GM18870 (cell line): Measurements from ENCODE around the gene CHPF2.

ENCODE experiments used
- ATAC-seq: cut with Tn5 transposase; IDR thresholded peaks from one replicate; pipeline ENCODE4 v1.9.1; 2021; ENCODE audit warnings: moderate library complexity; ENCODE audit not compliant: unreplicated experiment

Gene CHPF2

DNA sequence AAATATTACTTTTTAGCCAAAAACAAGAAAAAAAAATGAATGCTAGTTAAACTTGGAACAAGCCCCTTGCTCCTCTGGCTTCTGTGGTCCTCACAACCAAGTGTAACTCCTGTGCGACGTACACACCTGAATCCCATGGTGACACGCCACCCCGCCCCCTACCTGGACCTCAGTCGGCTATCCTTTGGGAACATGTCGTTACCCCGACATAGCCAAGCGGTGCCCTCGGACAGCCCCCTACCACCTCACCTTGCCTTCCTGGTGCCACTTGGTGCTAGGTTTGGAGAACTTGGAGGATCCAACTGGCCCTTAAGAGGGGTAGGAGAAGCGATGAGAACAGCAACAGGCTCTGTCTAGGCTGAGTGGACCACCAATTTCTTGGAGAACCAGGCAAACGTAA is 28.2 kb downstream of the CHPF2 start:
- ATAC-seq: no peak

DNA sequence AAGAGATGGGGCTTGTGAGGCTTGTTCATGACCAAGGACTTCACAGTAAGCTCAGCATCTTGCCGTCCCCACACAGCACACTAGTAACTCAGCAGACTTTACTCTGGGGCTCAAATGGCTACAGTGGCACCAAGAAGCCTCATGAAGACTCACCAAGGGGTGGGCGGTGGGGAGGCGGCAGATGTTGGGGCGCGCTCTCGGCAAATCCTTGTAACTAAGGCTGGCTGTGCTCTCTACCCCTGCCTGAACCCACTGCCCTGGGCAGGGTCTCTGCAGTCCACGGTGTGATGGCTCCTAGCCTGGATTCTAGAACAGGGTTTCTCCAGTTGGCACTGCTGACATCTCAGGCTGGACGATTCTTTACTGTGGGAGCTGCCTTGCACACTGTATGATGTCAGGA is 28.6 kb downstream of the CHPF2 start:
- no peak for ATAC-seq

DNA sequence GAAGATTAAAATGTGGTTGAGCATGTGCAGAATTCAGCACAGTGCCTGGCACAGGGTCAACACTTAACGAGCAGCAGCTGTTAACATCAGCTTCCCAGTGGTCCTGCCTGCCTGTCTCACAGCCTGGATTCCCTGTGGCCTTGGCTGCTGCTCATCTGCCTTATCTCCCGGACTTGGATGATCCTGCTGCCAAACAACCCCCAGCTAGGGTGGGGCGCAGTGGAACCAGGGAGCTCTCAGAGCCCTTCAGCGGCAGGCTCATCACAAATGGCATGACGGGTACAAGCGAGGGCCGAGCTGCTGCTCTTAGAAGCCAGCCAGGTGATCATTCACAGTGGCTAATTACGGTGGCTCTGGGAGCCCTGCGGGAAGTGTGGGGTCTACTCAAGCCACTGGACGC is 29.2 kb downstream of the CHPF2 start:
- ATAC-seq: no peak

DNA sequence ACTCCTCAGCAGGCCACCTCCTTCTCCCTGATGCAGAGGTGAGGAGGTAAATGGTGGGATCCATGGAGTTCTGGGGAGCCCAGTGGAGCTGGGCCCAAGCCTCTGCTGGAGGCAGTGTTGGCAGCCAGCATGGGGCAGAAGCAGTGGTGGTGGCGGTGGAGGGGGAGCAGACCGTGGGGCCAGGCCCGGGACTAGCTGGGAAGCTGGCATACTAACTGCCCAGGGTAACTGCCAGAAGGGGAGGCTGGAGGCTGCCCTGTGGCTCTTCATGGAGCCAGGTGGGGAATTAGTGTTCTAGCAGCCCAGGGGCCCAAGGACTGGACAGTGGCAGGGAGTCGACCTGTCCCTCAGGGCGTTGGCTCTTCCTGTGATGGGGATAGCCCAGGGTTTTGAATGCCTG is 32.3 kb downstream of the CHPF2 start:
- ATAC-seq: no peak

DNA sequence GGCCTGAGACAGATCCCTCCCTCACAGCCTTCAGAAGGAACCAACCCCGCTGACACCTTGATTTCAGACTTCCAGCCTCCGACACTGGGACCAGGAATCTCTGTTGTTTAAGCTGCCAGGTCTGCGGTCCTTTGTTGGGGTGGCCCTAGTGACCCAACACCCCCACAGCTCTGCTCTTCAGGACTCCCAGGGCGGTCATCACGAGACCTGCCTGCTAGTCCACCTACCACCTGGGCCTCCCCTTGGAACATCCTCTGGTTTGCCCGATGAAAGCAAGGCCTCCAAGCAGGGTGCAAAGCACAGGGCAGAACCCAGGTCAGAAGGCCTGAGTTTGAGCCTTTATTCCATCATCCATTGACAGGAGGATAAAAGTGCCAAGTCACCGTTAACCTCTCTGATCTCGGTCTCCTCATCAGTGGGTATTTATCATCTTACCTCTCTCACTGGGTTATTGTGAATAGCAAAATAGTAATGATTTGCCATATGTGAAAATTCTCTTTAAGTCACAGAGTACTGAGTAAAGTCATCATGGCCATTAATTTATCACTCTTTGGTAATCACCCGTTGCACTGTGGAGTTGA is 33.2 kb downstream of the CHPF2 start:
- no peak for ATAC-seq

DNA sequence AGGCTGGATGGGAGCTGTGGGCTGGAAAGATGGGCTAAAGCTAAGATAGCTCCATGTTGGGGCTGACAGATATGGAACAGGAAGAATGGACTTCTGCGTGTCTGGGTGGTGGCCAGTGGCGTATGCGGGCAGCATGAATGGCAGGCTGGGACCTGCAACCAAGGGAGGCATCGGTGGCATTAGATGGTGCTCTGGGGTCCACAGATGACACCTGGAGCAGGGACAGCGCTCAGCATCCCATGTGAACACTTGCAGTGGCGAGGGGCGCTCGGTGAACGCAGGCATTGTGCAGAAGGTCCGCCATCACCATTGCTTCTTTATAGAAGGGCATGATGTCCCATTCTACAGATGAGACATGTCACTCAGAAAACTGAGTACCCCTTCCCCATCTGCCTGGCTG is 37.2 kb downstream of the CHPF2 start:
- ATAC-seq: no peak

DNA sequence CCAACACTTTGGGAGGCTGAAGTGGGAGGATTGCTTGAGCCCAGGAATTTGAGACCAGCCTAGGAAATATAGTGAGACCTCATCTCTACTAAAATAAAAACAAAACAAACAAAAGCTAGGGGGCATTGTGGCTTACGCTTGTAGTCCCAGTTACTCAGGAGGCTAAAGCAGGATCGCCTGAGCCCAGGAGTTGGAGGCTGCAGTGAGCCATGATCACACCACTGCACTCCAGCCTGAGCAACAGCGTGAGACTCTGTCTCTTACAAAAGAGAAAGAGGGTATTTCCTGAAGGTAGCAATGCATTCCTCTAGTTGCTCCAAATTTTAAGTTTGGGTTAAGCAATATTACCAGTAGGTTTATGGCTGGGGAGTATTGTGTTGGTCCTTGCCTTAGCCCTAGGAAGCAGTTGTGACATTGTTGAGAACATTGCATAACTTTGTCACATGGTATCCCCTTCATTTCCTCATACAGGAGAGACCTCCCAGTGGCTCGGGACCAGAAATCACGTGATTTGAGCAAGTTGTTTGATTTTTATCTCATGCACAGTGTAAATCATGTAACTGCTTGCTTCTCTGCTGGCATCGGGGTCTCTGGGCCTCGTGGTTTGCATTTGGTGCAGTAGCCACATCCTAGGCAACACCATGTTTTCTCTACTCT is 39.5 kb downstream of the CHPF2 start:
- no peak for ATAC-seq

DNA sequence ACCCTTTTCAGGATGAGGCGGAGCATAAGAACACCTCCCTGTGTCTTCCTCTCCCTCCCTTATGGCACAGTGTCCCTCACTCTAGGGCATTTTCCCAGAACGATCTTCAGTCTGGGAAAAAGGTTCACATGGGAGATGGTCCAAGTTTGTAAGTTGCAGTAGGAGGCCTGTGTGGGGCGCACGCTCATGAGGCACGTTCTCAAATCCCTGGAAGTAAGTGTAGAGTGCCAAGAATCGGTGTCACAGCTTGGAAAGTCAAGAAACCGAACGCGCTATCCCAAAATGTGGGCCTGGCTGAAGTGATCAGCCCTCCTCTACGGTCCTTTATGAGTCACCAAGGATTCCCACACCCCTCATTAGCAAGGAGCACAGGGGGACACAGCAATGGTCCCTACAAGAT is 40.1 kb downstream of the CHPF2 start:
- ATAC-seq: no peak

DNA sequence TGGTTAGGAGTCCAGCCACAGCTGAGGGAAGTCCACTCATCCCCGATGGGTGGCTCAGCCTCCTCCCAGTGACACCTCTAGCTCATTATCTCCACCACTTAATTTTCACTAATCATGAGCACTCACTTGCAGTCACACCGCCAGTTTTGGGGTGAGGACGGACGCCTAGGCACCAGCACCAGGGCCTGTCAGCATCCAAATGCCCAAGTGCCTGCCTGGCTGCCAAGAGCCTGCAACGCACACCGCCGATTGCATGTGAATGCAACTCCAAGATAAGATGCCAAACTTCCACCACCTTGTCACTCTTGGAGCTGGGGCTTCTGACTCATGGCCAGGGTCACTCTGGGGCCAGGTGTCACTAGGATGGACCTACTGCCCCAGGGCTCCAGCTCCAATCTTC is 40.6 kb downstream of the CHPF2 start:
- ATAC-seq: no peak

DNA sequence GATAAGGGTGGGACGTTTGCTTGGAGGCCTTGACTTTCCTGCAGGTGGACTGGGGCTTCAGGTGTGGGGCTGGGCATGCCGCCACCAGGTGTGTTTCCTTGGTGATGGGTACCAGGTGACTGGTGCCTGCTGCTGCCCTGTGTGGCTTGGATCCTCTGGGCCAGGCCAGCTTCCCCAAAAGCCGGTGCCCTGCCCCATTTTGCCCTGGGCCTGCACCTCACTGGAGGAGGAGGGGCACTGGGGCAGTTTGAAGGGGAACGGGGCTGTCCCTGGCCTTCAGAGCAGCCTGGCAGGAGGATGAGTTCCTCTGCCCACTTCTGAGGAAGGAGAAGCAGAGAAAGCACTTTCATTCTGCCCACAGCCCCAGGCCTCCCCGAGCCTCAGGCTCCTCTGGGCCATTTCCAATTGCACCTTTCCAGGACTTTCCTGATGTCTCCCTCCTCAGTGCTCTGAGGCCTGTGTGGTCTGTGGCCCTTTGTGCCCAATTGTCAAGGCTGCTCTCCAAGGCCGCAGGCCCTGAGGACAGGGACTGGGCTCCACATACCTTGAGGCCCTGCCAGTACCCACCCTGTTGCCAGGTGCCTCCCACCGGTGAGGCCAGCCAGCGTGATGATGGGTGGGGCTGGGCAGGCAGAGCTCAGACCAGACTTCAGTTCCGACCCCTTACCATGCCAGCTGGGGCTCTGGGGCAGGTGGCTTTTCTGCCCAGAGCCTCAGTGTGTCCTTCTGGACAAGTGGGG is 41.5 kb downstream of the CHPF2 start:
- ATAC-seq: no peak

DNA sequence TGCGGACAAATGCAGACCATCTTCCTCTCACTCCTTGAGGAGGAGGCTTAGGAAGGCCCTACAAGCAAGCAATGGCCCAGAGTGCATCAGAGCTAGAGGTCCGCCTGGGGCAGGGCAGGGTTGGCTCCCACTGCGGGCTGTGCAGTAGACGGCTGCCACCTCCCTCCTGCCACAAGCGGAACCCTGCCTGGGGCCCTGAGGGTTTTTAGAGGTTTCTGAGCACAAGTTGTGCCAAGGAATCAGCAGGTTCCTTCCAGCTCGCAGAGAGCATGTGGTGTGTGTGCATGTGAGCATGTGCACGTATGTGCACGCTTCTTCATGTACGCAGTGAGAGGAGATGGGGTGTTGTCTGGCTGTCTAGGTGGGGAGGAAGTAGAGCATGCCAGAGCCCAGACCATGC is 42.1 kb downstream of the CHPF2 start:
- ATAC-seq: no peak

DNA sequence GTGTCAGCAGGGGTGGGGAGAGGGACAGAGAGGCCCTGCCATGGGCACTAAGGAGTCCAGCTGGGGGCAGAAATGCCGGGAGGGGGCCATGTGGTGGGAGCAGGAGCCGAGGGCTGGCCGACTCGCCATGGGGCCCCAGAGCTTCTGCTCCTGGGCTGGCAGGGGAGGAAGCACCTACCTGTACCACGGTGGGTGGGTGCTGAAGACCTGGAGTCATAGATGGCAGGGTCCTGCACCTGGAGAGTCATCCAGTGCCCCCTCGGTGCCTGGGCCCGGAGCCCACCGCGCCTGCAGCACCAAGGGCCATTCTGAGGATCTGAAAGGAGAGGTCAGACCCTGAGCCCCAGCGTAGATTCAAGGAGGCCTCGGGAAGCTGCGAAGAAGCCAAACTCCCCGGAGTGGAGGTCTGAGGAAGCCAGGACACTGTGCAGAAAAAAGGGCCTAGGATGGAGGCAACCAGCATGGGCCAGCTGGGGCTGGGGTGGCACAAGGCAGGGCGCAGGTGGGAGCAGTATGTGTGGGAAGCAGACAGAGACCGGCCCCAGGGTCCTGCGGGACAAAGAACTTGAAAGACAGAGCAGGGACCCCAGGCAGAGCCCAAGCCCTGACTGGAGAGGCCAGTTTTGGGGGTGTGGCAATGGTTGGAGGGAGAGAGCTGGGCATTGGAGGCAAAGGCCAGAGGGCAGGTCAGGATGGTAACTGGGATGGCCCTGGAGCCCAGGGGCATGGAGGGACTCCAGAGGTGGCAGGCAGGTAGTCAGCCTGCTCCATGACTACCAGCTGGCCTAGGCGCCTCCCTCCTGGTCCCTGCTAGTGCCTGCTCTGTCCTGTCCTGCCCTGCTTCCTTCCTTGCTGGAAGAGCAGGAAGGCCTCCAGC is 42.9 kb downstream of the CHPF2 start:
- no peak for ATAC-seq

DNA sequence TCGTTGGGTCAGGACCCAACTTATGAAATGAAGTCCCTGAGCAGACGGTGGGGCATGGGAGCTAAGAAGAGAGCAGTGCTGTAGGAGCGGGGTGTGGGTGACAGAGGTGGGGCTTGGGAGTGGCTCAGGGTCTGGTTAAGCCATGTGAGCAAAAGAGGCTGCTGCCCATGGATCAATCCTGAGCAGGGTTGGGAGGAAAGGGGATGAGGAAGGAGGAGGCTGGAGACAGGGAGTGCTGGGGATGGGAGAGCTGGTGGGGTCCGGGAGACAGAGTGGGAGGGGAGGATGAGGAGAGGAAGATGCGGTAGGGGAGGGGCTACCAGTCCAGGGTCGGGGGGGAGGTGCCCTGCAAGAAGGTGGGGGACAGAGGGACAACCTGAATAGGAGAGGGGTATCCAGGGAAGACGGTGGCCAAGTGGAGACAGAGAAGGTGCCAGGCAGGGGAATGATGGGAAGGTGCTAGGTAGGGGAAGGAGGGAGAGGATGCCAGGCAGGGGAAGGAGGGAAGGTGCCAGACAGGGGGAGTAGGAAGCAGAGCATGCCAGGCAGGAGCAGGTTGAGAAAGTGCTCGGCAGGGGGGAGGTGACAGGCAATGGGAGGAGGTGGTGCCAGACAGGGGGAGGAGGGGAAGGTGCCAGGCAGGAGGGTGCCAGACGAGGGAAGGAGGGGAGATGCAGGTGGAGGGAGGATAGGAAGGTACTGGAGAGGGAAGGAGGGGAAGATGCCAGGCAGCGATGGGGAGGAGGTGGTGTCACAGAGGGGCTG is 43.7 kb downstream of the CHPF2 start:
- ATAC-seq: no peak

DNA sequence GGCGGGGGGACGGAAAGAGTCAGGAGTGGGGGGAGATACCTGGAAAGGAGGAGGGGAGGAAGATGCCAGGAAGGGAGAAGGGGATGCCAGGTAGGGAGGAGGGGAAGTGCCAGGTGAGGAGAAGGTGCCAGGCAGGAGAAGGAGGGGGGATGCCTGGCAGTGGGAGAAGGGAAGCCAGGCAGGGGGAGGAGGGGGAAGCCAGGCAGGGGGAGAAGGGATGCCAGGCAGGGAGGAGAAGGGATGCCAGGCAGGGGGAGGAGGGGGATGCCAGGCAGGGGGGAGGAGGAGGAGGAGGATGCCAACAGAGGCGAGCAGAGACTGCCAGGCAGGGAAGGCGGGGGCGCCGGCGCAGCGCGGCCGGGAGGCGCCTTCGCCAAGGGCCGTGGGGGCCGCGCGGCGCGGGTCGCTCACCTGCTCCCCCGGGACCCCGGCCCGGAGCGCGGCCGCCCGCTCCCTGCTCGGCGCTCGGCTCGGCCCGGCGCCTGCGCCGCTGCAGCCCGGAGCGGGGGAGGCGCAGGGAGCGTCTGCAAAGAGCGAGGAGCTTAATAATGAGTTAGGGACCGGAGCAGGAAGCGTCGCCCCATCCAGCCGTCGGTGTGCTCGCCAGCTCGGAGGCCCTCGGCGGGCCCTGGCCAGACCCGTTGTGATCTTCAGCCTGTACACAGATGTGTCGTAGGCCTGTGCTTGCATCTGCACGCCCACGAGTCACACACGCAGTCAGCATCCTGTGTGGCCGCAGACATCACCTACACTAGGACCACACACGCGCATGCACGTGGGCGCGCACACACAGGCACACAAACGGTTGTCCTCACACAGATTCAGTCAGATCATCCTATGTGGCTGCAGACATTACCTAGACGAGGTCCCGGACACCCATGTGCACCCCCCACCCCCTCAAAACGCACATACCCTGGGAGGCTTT is 44.6 kb downstream of the CHPF2 start:
- ATAC-seq: no peak

DNA sequence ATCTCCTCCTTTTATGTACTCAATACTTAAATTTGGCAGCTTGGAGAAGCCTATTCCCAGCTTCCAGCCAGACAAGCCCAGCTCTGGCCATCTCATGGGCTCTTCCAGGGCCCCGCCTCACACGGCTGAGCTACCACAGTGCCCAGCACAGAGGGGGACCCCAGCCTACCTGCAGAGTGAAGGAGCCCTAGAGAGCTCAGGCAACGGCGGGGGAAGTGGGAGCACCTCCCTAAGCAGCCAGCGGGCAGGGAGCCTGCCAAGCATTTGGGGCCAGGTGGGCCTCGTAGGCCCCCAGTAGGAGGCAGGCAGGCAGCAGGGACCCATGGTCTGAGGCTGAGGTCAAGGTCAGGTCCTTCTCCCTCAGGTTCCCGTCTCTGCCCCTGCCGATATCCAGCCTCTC is 45.3 kb downstream of the CHPF2 start:
- no peak for ATAC-seq

DNA sequence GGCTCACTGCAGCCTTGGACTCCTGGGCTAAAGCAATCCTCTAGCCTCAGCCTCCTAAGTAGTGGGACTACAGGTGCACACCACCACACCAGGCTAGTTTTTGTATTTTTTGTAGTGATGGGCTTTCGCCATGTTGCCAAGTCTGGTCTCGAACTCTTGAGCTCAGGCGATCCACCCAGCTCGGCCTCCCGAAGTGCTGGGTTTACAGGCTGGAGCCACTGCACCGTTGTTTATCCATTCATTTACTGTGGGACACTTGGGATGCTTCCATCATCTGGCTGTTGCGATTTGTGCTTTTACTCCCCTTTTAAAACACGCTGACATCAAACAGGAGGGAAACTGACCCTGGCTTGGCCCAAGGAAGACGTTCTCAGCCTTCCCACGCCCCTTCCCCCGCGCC is 46.7 kb downstream of the CHPF2 start:
- ATAC-seq: no peak

DNA sequence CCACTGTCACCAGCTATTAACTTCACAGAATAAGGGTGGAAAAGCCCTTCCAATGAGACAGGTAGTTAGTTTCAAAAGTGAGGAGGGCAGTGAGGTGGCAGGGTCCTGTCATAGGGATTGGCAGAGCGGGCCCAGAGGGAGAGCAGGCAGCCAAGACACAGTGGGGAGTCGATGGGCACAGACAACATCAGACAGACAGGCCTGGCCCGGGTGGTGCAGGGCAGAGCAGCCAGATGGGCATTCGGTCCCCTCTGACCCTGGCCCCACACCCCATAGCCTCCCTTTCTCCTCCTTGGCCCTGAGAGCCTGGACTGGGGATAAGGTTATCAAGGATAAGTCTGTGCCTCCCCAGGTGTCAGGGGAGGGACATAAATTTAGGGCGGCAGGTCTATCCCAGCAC is 47.6 kb downstream of the CHPF2 start:
- no peak for ATAC-seq

DNA sequence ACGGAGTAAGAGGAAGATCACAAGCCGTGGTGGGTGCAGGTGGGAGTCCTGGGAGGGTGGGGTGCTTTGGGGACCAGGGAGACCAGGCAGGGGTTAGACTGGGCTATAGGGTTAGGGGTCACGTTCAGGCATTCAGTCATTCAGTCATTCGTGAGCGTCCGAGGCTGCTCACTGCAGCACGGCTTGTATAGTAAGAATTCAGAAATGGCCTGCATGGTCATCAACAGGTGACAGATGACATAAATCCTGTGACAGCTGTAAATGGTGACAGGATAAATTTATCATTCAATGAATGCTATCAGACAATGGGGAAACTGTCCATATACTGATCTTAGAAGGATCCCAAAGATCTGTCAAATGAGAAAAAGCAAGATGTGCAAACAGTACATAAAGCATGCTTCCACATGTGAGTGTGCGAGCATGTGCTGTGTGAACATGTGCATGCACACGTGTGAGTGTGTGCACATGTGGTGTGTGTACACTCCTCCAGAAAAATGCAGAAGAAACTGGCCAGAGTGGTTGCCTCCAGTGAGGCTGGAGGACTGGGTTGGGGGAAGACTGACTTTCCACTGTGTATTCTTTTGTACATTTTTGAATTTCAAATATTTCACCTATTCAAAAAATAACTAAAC is 48.2 kb downstream of the CHPF2 start:
- no peak for ATAC-seq

DNA sequence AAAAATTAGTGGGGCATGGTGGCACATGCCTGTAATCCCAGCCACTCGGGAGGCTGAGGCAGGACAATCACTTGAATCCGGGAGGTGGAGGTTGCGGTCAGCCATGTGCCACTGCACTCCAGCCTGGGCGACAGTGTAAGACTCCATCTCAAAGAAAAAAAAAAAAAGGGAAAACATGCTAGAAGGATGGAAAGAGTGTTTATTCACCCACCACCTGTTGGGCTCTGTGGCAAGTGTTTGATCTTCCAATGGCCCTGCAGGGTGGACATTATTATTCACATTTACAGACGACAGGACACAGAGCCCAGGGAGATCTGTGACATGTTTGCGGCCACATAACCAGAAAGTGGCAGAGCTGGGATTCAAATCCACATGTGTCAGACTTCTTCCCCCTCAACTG is 49.4 kb downstream of the CHPF2 start:
- no peak for ATAC-seq
